GM12892 (cell line): ENCODE measurements around the gene RGS7.

Experiments used
- POLR2A ChIP-seq: IDR thresholded peaks from 2 replicates; pipeline ENCODE4 v1.6.1; 2011; ENCODE audit warnings: low read depth, low read length, control low read depth
- POLR2AphosphoS5 ChIP-seq: IDR thresholded peaks from 2 replicates; pipeline ENCODE4 v1.6.1; 2011; ENCODE audit warnings: low read depth, low read length, control low read depth
- TAF1 ChIP-seq: IDR thresholded peaks from 2 replicates; pipeline ENCODE4 v1.6.1; 2011; ENCODE audit warnings: low read depth, mild to moderate bottlenecking, control low read depth, low read length, borderline replicate concordance

DNA sequence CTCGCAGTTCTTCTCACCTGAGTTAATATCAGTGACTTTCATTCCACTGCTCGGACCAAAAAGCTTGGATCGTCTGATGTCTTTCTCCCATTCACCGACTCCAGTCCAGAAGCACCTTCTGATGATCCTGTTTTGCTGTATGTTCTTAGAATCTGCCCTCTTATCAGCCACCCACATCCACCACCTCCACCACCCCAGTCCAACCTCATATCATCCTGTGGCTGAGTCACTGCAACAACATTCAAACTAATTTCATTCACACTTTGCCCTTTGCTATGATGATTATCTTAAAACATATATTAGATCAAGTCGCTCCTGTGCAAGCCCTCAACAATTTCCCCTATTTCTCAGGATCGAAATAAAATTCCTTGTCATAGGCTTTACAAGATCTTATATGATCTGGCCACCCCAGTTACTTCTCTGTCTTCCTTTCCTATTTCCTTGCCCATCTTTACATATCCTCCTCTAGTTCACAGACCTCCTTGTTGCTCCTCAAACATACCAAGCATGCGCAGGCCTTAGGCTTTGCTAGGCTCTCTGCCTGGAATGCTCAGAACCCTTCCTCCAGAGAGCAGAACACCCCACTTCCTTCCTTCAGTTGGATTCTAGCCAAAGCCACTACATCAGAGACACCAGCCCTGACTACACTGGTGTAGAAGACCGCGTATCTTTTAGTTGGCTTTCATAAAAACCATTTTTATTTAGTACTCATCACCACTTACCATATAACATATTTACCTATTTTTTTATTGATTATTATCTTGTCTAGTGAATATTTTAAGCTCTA is 409.4 kb downstream of the RGS7 start:
- TF ChIP-seq POLR2AphosphoS5 (no peak), POLR2A (no peak), TAF1 (no peak)
